Endothelial cell of umbilical vein (primary cell): Measurements from ENCODE around the gene PRUNE2.

Experiments
- EZH2 ChIP-seq: IDR thresholded peaks from 2 replicates; pipeline ENCODE4 v1.6.1; 2012; ENCODE audit warnings: borderline replicate concordance, low read depth, mild to moderate bottlenecking, moderate library complexity, low read length, inconsistent platforms; ENCODE audit not compliant: severe bottlenecking
- MYC ChIP-seq: IDR thresholded peaks from one replicate; pipeline ENCODE4 v1.6.1; 2011; ENCODE audit warnings: mild to moderate bottlenecking, low read depth, low read length
- TF ChIP-seq, protein P1 (sequence below), 2 donors: IDR thresholded peaks; 1 replicate in 1 of 2; 2 replicates in 1 of 2; pipeline ENCODE4 v1.5.1; 2011; ENCODE audit warnings: low read length in 2 of 2, mild to moderate bottlenecking in 2 of 2, moderate library complexity in 2 of 2, control low read depth in 1 of 2, inconsistent platforms in 1 of 2, low read depth in 1 of 2; ENCODE audit not compliant: insufficient read depth in 1 of 2; ENCODE audit errors: extremely low read depth in 1 of 2

DNA sequence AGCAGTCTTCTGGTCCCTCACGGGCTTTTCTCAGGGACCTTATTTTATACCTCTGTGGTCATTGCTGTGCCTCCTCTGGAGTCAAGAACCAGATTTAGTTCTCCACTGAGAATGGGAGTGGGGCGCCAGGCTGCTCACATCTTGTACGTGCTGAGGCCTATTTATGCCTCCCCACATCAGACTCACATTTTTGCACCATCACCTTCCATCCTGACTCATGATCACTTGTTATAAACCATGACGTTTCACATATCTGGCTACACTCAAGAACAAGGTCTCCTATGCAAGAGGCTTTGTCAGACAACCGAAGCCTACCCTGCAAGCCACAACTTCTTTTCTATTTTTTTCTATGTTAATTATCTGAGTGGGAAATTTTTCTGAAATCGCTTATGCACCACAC is 10.7 kb downstream of the PRUNE2 start:
- TF ChIP-seq, protein P1, sequence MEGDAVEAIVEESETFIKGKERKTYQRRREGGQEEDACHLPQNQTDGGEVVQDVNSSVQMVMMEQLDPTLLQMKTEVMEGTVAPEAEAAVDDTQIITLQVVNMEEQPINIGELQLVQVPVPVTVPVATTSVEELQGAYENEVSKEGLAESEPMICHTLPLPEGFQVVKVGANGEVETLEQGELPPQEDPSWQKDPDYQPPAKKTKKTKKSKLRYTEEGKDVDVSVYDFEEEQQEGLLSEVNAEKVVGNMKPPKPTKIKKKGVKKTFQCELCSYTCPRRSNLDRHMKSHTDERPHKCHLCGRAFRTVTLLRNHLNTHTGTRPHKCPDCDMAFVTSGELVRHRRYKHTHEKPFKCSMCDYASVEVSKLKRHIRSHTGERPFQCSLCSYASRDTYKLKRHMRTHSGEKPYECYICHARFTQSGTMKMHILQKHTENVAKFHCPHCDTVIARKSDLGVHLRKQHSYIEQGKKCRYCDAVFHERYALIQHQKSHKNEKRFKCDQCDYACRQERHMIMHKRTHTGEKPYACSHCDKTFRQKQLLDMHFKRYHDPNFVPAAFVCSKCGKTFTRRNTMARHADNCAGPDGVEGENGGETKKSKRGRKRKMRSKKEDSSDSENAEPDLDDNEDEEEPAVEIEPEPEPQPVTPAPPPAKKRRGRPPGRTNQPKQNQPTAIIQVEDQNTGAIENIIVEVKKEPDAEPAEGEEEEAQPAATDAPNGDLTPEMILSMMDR (IDR thresholded peaks at IDR 0.05; ENCODE audit: extremely low read depth in 1 of 2, insufficient read depth in 1 of 2, low read depth in 1 of 2, low read length in 2 of 2): no peak
- no peak for TF ChIP-seq EZH2
- TF ChIP-seq MYC: no peak
